Measurements from ENCODE around the gene PACS2.
"Not testable (repeated sequence)": the region's sequence is repeated elsewhere in the genome, so short reads cannot be mapped to it uniquely, and the experiment has no call there.

PACS2 gene

DNA sequence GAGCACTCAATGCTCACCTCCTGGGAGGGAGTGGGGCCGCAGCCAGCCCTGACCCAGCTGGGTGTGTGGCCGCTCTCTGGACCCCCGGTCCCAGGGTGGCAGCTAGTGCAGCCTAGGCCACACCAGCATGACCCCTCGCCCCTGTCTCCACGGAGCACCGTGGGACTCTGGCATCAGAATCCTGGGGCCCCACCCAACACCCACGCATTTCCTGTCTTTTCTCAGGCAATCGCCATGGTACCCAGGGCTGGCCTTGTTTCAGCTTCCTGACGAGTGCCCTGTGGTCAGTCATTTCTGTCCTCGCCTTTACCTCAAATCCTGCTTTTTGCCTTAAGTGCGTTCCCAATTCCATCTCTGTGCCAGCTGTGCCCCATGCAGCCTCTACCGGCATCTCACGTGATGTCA is 15.9 kb downstream of the PACS2 start:
- DNase-seq (ENCODE audit: low read depth in 2 of 2): no peak

DNA sequence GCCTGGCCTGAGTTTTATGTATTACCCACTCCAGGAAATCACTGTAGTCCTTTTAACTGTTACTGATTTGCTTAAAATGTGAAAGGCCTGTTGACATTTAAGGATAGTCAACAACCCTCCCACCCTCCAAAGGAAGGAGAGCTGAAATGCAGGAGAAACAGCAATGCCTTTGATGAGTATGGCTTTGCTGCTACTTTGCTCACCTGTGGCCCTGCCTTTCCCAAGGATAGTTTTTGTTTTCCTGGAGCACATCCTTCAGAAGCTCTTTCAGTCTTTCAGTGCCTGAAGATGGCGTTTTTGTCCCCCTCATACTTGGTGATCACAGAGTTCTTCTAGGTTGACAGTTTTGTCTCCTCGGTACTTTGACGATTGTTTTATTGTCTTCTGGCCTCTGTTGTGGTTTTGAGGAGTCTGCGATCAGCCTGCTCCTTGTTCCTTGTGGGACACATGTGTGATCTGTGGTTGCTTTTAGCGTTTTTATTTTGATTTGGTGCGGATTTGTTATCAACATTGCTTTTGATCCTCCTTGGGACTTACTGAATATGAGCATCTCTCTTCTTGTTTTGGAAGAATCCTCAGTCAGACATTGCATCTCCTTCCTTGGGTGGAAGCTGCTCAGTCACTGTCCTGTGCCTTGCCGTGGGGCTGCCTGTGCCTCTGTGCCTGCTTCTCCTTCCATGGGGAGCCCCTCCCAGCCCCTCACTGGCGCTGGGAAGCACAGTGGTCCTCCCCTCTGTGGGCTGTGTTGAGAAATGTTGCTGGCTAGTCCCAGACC is 17.2 kb downstream of the PACS2 start:
- DNase-seq (ENCODE audit: low read depth in 2 of 2): no peak

DNA sequence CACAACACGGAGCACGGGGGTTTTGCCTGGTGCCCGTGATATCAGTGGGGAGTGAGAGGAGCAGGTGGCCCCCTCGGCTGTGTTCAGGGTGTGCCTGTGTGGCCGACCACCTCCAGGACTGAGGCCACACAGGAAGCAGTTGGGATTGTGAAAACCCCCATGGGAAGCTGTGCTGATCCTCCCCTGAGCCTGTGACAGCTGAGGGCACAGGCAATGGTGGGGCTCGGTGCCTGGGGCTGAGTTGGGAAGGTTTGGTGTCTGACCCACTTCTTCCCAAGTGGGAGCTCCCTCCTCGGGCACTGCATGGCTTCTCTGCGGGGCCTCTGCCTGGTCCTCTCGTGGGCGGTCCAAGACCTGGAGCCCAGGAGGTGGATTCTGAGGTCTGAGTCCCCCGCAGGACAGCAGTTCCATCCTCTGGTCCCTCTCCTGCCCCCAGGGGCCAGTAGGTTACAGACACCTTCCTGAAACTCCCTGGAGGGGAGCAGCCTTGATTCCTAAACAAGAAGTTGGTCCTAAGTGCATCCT is 17.9 kb downstream of the PACS2 start:
- DNase-seq (ENCODE audit: low read depth in 2 of 2): no peak

DNA sequence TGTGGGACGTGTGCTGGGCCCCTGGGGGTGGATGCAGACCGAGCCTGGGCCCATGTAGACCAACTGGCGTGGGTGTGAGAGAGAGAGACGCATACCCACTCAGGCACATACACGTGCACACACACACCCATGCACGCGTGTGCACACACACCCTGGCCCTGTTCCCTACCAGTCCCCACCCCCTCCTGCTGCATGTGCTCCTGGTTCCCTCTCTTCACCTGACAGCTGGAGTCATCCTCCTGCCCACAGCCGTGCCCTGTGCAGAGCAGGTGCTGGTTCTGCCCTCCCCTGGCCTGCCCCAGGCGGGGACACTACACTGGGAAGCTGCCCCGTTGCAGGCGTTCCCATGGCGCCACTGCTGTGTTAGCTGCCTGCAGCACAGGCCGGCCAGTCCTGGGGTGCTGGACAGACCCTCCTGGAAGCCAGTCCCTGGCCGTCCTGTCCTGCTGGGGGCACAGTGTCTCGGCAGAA is 18.5 kb downstream of the PACS2 start:
- no peak for DNase-seq (ENCODE audit: low read depth in 2 of 2)

DNA sequence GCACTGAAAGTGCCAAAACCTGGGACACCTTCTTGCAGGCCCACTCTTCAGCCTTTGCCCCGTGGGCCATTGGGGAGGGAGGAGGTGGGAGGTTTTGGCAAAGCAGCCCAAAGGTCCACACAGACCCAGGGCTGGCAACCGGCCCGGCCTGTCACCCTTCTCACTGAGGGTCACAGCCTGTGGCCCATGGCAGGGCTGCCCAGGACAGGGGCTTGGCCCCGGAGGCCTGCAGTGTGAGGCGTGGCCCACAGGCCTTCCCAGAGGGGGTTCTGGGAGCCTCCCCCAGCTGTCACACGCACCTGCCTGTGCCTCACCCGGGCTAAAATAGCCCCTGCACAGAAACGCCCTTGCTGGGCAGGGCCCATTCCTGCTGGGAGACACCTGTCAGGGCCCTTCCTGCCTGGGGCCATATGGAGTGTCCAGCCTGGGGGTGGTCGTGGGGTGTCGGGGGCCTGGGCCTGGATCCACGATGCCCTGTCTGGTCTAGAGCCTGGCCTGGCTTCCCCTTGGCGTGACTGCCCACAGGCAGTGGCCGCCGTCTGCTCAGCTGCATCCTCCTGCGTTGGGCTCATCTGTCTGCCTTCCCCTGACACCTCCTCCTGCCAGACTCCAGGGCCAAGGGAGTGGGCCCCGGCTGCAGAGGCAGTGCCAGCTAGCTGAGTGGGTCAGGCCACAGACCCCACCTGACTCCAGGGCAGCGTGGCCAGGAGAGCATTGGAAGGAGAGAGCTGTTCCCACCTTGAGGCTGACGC is 19.2 kb downstream of the PACS2 start:
- DNase-seq (ENCODE audit: low read depth in 2 of 2): no peak

DNA sequence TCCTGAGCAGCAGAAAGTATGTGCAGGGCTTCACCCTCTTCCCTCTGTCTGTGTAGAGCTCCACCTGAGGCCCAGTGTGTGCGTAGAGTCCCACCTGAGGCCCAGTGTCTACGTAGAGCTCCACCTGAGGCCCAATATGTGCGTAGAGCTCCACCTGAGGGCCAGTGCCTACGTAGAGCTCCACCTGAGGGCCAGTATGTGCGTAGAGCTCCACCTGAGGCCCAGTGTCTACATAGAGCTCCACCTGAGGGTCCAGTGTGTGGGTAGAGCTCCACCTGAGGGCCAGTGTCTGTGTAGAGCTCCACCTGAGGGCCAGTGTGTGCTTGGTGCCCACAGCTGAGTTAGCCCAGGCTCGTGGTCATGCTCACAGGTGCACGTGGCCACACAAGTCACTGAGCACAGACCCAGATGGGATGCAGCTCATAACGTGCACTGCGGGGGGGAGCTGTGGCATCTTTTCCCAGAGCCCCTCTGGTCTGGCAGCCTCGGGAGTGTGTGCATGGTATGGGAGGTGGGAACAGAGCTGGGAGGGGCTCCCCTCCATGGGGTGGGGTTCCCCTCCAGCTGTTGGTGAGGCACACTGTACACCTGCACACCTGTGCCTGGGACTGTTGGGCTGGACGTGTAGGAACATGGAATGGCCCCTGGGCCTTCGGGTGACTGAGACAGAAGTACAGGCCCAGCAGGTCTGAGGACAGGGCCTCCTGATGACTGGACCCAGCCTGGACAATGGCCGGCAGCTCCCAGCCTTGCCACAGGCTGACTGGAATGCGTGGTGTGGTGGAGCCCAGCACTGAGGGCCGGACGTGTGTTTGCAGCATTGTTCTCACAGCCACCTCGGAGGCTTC is 20.1 kb downstream of the PACS2 start:
- DNase-seq (ENCODE audit: low read depth in 2 of 2): no peak

DNA sequence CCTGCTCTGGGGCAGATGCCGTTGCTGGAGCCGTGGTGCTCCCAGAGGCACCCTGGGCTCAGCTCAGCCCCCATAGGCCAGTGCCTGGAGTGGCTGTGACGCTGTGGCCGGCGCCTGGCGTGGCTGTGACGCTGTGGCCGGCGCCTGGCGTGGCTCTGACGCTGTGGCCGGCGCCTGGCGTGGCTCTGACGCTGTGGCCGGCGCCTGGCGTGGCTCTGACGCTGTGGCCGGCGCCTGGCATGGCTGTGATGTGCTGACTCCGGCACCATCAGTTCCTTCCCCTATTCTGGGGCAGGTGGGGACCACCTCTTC is 20.6 kb downstream of the PACS2 start:
- not testable (repeated sequence) for DNase-seq (ENCODE audit: low read depth in 2 of 2)

DNA sequence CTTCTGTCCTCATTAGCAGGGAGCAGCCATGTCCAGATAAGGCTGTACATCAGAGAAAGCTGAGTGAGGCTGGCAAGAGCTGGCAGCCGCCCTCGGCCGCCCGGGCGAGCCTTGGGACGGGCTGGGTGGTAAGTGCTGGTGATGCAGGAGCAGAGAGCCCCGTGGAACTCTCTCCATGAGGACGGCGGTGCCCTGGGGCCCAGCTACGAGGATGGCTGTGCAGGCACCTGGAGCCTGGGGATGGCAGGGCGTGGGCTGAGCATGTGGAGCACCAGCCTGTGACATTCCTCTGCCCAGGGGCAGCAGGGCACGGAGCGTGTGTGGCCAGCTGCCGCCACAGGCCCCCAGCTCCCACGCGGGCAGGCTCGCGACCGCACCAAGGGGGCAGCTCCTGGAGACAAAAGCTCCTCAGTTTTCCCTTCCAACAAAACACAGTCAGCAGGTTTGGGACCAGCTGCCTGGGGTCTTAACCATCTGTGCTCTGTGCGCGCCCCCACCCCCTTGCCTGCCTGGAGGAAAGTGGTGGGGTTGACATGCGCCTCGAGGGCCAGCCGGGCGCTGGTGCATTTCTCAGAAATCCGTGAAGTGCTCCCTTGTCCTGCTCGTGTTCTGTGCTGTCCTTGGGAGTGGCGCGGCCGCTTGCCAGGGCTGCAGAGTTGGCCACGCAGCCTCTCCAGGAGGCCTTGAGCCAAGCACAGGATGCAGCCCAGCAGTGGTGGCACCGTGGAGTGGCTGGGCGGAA is 21.4 kb downstream of the PACS2 start:
- DNase-seq (ENCODE audit: low read depth in 2 of 2): no peak

DNA sequence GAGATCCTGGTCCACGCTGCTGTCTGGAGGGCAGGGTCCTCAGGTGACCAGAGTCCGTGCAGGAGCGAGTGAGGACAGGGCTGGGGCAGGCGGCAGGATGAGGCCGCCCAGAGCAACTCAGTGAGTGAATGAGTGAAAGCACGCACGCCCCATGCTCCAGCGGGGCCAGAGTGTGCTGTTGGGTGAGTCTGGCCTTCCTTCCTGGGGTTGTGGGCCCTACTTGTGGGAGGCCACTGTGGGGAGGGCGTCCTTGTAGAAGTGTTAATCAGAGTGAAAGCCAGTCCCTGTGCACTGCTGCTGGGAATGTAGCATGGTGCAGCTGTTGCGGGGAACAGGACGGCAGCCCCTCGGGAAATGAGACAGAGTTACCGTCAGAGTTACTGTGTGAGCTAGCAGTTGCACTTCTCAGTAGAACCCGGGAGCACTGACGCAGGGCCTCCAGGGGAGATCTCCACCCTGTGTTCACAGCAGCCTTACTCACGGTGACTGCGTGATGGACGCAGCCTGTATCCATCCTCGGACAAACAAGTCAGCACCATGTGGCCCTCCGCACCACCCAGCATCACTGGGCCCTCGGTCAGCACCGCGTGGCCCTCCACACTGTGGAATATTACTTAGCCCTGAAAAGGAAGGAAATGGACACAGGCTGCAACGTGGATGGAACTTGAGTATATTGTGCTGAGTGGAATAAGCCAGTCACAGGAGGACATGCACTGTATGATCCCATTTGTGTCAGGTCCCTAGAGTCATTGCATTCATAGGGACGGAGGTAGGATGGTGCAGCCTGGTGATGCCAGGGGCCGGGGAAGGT is 22.1 kb downstream of the PACS2 start:
- no peak for DNase-seq (ENCODE audit: low read depth in 2 of 2)

DNA sequence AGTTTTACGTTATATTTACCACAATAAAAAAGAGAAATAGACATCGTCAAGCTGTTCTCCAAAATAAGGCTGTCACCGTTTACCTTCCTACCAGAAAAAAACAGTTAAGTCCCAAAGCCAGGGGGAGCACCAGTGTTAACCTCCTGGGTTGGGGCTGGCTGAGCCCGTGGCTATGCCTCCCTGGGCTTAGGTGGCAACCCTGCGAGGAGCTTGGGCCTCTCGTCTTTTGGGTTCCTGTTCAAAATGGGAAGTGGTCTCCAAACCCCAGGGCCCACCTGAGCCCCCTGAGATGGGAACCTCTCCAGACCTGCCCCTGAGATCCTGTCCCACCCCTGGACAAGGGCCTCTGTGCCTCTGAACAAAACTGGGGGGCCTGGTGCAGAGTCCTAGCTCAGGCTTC is 22.9 kb downstream of the PACS2 start:
- DNase-seq (ENCODE audit: low read depth in 2 of 2): no peak

DNA sequence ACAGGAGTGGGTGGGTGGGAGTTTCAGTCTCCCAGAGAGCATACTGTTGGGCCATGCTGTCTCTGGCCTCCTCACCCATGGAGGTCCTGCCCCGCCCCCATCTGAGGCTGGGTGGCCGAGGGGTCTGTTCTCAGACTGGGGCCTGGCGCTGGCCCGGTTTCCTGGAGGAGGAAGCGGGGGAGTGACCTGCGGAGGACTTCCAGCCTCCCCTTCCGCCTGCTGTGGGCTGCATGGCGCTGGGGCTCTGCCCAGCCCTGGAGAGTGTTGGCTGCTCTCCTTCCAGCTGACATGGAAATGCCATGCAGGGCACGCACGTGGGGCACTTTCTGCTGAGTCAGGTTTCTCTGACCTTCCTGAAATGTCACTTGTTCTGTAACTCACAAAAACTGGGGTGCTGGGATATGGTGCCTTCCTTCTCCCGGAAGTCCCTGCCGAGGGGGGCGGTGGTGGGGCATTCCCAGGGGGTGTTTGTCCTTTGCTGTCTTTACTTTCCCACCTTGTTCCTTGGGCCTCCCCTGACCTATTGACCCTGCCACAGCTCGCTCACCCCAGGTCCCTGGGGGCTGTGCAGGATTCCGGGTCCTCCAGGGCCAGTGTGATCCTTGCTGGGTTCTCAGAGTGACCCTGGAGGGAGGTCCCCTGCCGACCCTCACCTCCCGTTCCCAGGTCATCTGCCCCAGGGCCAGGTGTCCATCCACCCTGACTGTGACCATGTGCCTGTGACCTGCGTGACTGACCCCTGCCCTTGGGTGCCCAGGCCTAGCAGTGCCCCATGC is 23.6 kb downstream of the PACS2 start:
- no peak for DNase-seq (ENCODE audit: low read depth in 2 of 2)

DNA sequence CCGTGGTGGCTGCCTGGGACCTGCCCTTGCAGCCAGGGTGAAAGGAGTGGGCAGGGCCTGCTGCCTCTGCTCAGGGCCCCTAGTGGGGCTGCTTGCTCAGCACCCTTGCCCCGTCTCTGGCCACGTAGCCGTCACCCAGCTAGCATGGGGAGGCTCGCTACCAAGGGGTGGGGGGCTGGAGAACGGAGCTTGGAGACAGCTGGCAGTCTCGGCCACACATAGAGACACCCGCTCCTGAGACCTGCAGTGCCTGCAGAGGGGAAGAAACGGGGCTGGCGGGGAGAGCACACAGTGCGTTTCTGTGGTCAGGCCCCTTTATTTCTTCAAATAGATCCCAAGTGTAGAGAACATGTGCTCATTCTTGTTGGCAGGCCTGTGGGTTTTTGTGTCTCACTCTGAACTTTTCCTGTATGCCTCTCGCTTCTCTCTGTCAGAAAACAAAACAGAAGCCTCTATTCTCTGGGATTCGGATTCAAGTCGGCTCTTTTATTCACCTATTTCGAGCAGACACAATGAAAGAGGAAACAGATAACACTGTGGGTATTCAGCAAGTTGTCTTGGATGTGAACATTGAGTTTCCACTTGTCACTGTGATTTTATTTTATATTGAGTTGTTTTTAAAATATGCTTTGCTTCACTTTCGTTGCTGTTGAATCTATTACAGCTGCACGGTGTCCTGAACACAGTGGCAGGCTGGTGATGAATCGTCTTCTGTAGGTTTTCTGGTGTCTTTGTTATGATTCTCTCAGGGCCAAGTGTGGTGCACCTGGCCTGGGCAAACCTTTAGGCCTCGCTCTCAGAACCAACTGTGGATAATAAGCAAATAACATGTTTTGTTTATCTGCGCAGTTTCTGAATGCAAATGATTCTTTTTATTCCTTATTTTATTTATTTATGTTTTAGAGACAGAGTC is 26.5 kb downstream of the PACS2 start:
- DNase-seq (ENCODE audit: low read depth in 2 of 2): no peak

DNA sequence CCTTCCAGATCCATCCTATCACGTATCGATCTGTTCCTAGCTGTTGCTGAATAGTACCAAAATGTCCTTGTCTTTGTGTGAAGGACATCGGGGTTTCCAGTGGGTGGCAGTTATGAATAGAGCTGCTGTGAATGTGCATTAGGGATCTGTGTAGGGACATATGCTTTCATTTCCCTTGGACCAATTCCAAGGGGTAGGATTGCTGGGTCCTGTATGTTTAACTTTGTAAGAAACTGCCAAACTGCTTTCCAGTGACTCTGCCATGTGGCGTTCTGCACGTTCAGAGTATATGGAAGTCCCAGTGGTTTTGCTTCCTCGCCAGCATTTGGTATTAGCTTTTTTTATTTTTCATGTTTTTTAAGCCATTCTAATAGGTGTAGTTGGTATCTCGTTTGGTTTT is 28.6 kb downstream of the PACS2 start:
- no peak for DNase-seq (ENCODE audit: low read depth in 2 of 2)

DNA sequence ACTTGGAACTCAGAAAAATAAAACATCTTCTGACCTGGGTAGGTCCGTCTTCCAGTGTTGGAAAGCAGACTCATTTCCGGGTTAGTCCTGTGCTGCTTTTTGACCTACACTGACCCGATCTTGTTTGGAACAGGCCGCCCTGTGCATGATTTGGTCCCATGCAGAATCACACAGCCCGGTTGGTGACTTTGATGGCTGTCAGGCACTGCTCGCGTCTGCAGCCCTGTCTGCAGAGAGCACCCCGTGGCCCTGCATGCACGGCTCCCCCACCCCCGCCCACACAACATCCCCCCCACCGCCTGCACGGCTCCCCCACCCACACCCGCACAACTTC is 31.6 kb downstream of the PACS2 start:
- no peak for DNase-seq (ENCODE audit: low read depth in 2 of 2)

DNA sequence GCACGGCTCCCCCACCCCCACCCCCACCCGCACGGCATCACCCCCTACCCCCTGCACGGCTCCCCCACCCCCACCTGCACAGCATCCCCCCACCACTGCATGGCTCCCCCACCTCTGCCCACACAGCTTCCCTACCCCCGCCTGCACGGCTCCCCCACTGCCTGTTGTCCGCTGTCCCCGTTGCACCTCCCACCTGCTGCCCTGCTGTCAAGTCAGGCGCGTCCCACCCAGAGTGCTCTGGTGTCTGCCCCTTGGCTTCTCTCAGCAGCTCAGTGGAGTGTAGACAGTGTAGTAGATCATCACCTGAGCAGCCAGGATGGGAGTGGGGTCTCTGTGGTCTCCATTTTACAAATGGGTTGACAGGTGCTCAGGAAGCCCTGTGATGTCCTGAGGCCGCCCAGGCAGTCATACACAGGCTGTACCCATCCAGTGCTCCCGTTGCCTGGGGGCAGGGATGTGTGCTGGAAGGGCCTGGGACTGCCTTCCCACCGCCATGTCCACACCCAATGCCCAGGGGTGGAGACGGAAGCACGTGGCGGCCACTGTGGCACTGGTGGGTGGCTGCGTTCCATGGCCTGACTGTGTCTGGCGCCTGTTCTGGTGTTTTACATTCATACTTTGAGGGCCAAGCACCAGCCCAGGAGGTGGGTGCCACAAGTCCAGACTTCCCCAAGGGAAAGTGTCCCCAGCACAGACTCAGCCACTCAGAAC is 32.5 kb downstream of the PACS2 start:
- no peak for DNase-seq (ENCODE audit: low read depth in 2 of 2)

DNA sequence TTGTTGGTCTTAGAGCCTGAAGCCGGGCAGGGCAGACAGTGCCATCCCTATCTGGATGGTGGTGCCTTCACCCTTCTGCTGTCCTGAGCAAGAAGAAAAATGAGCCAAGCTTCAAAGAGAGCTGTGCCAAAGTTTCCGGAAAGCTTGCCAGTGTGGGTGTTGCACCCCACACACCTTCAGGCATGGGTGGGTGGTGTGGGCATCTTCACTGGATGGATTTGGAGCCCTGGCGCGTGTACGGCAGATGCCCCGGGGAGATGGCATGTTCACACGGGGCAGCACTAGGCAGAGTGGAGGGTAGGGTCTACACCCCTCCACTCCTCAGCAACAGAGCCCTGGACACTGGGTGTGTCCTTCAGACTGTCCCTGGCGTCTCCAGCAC is 33.0 kb downstream of the PACS2 start:
- DNase-seq (ENCODE audit: low read depth in 2 of 2): no peak

DNA sequence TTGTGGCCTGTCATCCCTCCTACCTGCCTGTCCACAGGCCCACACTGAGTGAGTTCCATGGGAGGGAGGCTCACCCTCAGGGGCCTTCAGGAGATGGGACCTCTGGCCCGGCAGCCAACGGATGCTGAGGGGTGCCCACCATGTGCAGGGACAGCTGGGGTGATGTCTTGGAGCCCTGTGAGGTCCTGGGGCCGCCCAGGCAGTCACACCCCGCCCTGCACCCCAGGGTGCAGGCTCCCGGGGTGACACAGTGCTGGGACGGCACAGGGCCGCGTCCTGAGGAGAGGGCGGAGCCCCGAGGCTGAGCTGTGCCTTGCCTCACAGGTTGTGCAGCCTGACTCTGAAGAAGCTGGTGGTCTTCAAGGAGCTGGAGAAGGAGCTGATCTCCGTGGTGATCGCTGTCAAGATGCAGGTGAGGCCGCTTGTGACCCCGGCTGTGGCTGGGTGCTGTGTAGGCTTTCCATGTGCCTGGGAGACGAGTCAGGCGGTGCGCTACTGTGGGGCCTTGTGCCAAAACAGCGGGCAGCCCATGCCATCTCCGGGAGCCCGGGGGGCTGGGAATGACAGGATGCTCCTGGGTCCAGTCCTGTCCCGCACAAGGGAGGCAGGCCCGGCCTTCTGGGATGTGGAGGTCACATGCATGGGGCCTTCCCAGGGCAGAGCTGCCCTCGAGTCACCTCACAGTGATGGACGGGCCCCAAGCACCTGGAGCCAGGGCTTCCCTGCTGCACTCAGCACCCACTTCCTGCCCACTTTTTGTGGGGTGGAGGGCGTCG is 33.8 kb downstream of the PACS2 start:
- no peak for DNase-seq (ENCODE audit: low read depth in 2 of 2)

All from stimulated activated CD8-positive, alpha-beta memory T cell treated with anti-CD3 and anti-CD28 coated beads, Interleukin-7, amount 100 ng/mL, for 1 hour (primary cell).